ENCODE measurements around the gene MRI1.

MRI1 gene

GRCh38 chr19:13727798-13728197 is 36.5 kb upstream of the MRI1 start:
- Mint-ChIP-seq H3K9me3 (no peaks in the 10 kb centered on the region), H3K36me3 (ENCODE audit: low read depth) (no peaks in the 10 kb centered on the region), H3K4me1 (peaks cover 6% of the 10 kb centered on the region), H3K27me3 (ENCODE audit: low read depth) (no peaks in the 10 kb centered on the region), H3K27ac (peak overlapping the region in 1 of 3 experiments; percentile 28), H3K4me3 (no peak overlapping the region)
- no peak for TF ChIP-seq CTCF (IDR thresholded peaks at IDR 0.05; ENCODE audit: unreplicated experiment in 3 of 3)

- peak overlapping the region; percentile 18 to 63 (median 37) for H3K4me3 Mint-ChIP-seq
- H3K9me3 Mint-ChIP-seq, result no peaks in the 10 kb centered on the region
- H3K27me3 Mint-ChIP-seq (ENCODE audit: low read depth), result no peaks in the 10 kb centered on the region
- H3K27ac Mint-ChIP-seq, result peak overlapping the region; percentile 82 to 95 (median 94)
- no peak for TF ChIP-seq CTCF (IDR thresholded peaks at IDR 0.05; ENCODE audit: unreplicated experiment in 3 of 3)
- no peaks in the 10 kb centered on the region for H3K36me3 Mint-ChIP-seq (ENCODE audit: low read depth)
- H3K4me1 Mint-ChIP-seq, result peaks cover 6% of the 10 kb centered on the region
Measured at GRCh38 chr19:13729859-13730258, 34.5 kb upstream of the MRI1 start.

- peaks cover 4% of the 10 kb centered on the region for H3K36me3 Mint-ChIP-seq (ENCODE audit: low read depth)
- H3K4me3 Mint-ChIP-seq, result peak overlapping the region; percentile 79 to 89 (median 86)
- no peaks in the 10 kb centered on the region for H3K27me3 Mint-ChIP-seq (ENCODE audit: low read depth)
- H3K4me1 Mint-ChIP-seq, result peaks cover 6% of the 10 kb centered on the region
- H3K9me3 Mint-ChIP-seq, result no peaks in the 10 kb centered on the region
- no peak for TF ChIP-seq CTCF (IDR thresholded peaks at IDR 0.05; ENCODE audit: unreplicated experiment in 3 of 3)
- peak overlapping the region; percentile 94 to 97 (median 95) for H3K27ac Mint-ChIP-seq
Measured at GRCh38 chr19:13731147-13731964, 33.0 kb upstream of the MRI1 start.

GRCh38 chr19:13732337-13732736 is 32.0 kb upstream of the MRI1 start:
- TF ChIP-seq CTCF (IDR thresholded peaks at IDR 0.05; ENCODE audit: unreplicated experiment in 3 of 3), result no peak
- H3K27ac Mint-ChIP-seq, result peak overlapping the region; percentile 31 to 94 (median 57)
- peak overlapping the region; percentile 79 to 89 (median 86) for H3K4me3 Mint-ChIP-seq
- H3K9me3 Mint-ChIP-seq, result no peaks in the 10 kb centered on the region
- H3K4me1 Mint-ChIP-seq, result peaks cover 6% of the 10 kb centered on the region
- no peaks in the 10 kb centered on the region for H3K27me3 Mint-ChIP-seq (ENCODE audit: low read depth)
- peaks cover 4% of the 10 kb centered on the region for H3K36me3 Mint-ChIP-seq (ENCODE audit: low read depth)

GRCh38 chr19:13734751-13735150 is 29.6 kb upstream of the MRI1 start:
- H3K9me3 Mint-ChIP-seq, result no peaks in the 10 kb centered on the region
- H3K36me3 Mint-ChIP-seq (ENCODE audit: low read depth), result peaks cover 8% of the 10 kb centered on the region
- no peak overlapping the region for H3K27ac Mint-ChIP-seq

More at GRCh38 chr19:13734751-13735150, 29.6 kb upstream of the MRI1 start:
- Mint-ChIP-seq H3K4me1 (peaks cover 6% of the 10 kb centered on the region), H3K27me3 (ENCODE audit: low read depth) (no peaks in the 10 kb centered on the region), H3K4me3 (no peak overlapping the region)
- no peak for TF ChIP-seq CTCF (IDR thresholded peaks at IDR 0.05; ENCODE audit: unreplicated experiment in 3 of 3)

Data from nephron (organoid).